GM13977 (cell line): ENCODE results near the gene ECHS1.

Experiments
- DNase-seq: peaks from one replicate; pipeline ENCODE4 v3.0.0; 2012; ENCODE audit warnings: low spot score
- in situ Hi-C: fragments of 300-500 bp; cut with MboI; formaldehyde crosslinking; loops from one replicate; pipeline ENCODE4 v1.12.0; 2022; ENCODE audit warnings: low sequenced_read_pairs, low pct_unique_long_range_greater_than_20kb, mixed read lengths, inconsistent platforms; ENCODE audit not compliant: unreplicated experiment
- TF ChIP-seq, protein P1 (sequence below): IDR thresholded peaks from 2 replicates; pipeline ENCODE4 v1.5.1; 2012; ENCODE audit warnings: mild to moderate bottlenecking, control low read depth; ENCODE audit not compliant: insufficient read depth; ENCODE audit errors: extremely low read depth, missing control alignments

The ECHS1 gene

DNA sequence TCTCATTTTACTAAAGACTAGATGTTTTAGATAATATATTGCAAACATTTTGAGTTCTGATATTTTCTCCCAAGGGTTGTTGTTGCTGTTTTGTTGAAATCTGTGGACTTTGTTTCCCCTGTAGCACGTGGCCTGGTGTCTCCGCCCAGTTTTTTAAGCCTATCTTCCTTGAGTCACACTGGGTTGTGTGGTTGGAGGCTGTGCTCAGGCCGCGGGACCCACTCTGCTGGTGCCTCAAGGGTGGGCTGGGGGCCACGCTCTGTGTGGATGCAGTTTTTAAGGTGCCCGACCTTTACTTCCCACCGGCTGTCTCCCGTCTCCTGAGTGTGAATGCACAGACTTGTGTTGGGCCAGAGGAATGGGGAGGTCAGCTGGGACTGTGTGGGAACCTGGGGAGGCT, 30.2 kb downstream of the ECHS1 start:
- in situ Hi-C loops = no loop called here
- no peak for DNase-seq
- TF ChIP-seq, protein P1, sequence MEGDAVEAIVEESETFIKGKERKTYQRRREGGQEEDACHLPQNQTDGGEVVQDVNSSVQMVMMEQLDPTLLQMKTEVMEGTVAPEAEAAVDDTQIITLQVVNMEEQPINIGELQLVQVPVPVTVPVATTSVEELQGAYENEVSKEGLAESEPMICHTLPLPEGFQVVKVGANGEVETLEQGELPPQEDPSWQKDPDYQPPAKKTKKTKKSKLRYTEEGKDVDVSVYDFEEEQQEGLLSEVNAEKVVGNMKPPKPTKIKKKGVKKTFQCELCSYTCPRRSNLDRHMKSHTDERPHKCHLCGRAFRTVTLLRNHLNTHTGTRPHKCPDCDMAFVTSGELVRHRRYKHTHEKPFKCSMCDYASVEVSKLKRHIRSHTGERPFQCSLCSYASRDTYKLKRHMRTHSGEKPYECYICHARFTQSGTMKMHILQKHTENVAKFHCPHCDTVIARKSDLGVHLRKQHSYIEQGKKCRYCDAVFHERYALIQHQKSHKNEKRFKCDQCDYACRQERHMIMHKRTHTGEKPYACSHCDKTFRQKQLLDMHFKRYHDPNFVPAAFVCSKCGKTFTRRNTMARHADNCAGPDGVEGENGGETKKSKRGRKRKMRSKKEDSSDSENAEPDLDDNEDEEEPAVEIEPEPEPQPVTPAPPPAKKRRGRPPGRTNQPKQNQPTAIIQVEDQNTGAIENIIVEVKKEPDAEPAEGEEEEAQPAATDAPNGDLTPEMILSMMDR = no peak

DNA sequence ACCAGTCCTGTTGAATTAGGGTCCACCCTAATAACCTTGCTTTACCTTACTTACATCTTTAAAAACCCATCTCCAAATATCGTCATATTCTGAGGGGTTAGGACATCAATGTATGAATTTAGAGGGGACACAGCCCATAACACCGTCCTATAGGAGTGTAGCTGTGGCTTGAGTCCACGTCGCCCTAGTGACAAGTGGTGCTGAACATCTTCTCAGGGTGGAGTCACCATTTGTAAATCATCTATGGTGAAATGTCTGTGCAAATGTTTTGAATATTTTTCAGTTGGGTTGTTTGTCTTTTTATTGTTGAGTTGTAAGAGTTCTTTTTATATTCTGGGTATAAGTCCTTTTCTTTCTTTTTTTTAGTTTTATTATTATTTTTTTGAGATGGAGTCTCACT, 31.2 kb downstream of the ECHS1 start:
- TF ChIP-seq, protein P1 = no peak

DNA sequence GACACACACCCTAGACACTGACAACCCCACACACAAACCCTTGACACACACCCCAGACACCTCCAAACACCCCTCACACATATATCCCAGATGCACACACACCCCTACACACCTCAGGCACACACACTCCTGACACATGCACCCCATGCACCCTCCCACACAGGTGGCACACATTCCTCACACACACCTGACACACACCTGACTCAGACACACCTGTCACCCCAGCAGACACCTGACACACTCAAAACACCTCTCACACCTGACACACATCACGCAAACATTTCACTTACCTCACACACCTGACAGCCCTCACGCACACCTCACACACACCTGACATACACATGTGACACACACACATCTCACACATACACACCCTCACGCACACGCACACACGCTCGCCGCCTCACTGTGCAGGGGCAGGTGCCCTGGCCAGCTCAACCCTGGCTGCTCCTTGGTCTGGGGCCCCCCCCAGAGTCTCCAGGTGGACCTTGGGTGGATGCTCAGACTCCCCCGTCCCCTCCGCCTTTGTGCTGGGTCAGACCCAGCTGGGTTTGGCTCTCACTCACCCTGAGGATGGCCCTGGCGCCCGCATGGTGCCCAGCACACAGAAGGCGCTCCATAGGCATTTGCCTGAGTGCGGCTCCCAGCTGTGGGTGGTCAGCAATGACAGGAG, 33.3 kb downstream of the ECHS1 start:
- TF ChIP-seq, protein P1 = no peak
- in situ Hi-C loops = no loop called here
- no peak for DNase-seq

More for the DNA sequence above, 31.2 kb downstream of the ECHS1 start:
- no peak for DNase-seq
- in situ Hi-C loops = no loop called here

DNA sequence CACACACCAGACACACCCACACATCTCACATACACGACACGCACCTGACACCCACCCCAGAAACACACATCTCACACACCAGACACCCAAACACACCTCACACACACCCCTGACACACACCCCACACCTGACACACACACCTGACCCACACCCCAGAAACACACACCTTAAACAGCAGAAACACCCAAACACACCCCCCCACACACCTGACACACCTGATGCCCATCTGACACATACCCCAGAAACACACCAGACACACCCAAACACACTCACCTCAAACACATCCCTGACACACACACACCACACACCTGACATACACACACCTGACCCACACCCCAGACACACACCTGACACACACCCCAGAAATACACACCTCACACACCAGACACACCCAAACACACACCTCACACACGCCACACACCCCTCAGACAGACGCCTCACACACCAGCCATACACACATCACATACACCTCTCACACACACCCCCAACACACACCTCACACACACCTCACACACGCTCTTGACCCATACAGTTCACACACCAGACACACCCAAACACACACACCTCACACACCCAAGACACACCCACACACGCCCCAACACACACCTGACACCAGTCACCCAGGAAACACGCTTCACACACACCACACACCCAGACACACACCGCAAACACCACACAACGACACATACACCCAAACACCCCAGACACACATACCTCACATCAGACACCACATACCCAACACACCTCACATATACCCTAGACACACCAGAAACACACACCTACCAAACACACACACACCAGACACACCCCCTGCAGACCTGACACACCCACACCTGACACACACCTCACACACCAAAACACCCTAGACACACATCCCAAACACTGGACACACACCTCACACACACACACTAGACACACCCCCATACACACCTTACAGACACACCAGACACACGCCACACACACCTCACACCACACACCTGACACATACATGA, 34.8 kb downstream of the ECHS1 start:
- DNase-seq = no peak
- TF ChIP-seq, protein P1 = no peak
- in situ Hi-C loops = no loop called here

DNA sequence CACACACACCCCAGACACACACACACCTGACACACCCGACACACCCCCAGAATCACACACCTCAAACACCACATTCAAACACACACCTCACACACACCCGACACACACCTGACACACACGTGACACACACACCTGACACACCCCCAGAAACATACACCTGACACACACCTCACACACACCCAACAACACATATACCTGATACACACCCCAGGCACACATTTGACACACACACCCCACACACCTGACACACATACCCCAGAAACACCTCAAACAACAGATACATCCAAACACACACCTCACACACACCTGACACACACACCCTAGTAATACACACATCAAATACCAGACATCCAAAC, 35.8 kb downstream of the ECHS1 start:
- TF ChIP-seq, protein P1 = no peak
- DNase-seq = no peak
- in situ Hi-C loops = no loop called here

DNA sequence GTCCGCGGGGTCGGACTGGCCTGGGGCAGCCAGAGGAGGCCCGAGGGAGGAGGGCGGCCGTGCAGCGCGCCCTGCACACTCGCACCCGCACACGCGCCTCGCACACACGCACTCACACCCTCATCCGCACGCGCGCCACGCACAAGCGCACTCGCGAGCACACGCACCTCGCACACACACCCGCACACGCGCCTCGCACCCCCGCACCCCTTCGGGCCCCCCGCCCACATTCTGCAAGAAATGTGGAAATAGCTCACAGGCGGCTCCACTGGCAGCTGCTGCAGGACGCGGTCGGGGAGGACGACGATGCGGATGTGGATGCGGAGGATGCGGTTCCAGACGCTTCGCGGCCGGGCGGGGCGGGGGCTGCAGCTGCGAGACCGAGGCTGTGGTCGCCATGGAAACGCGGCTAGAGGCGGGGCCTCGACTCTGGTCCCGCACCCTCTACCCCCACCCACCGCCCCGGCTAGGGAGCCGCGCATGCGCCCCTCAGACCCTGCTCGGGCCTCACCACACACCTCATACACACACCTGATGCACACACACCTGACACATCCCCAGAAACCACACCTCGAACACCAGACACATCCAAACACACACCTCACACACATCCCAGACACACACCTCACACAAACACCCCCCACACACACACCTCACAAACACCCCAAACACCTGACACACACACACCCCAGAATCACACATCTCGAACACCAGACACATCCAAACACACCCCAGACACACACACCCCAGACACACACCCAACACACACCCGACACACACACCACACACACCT, 36.4 kb downstream of the ECHS1 start, which contains the start of gene CALY:
Gene CALY, minus strand, starts transcription at position 320 of the 793 bp plus-strand sequence. CDS start 7,907 bp downstream, outside the sequence.
- DNase-seq = peak; percentile 78
- in situ Hi-C loops = no loop called here
- TF ChIP-seq, protein P1 = no peak
